Epithelial cell of prostate (primary cell): ENCODE measurements around the gene TMEM232.
"Not testable (repeated sequence)": the region's sequence is repeated elsewhere in the genome, so short reads cannot be mapped to it uniquely, and the experiment has no call there.

ENCODE experiments used
- DNase-seq: peaks from one replicate; pipeline ENCODE4 v3.0.0-alpha.2; 2011; ENCODE audit warnings: low read depth, low spot score
- H3K27ac ChIP-seq: fragments of 450-650 bp; 2 replicates; pipeline ENCODE4 v1.5.1; 2017; ENCODE audit warnings: mild to moderate bottlenecking

Gene TMEM232

DNA sequence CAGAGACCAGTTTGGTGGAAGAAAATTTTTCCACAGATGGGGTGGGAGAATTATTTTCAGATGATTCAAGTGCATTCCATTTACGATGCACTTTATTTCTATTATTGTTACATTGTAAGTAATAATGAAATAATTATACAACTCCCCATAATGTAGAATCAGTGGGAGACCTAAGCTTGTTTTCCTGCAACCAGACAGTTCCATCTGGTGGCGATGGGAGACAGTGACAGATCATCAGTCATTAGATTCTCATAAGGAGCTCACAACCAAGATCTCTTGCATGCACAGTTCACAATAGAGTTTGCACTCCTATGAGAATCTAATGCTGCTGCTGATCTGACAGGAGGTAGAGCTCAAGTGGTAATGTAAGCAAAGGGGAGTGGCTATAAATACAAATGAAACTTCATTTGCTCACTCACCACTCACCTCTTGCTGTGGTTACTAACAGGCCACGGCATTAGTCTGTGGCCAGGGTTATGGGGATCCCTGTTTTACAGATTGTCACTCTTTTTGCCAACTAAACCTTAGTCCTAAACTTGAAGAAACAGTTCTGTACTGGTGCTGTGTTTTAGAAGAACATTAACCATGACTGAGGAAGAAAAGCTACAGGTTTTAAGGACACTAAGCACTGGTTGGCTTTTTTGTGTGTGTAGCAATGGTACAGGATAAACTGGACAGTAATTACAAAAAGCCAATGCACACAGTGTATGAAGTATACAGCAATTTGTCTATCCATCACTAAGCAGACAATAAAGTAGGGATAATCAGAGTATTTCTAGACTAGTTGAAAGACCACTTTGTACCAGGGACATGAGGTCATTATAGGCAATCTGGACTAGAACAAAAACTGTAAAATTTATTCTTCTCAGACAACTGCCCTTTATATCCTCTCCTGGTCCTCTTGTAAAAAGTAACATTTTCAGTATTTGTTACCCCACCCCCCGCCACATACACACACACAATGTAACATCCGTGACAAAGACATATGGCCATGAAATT is 9.9 kb downstream of the TMEM232 start:
- DNase-seq = no peak
- H3K27ac ChIP-seq = no peak overlapping the region

DNA sequence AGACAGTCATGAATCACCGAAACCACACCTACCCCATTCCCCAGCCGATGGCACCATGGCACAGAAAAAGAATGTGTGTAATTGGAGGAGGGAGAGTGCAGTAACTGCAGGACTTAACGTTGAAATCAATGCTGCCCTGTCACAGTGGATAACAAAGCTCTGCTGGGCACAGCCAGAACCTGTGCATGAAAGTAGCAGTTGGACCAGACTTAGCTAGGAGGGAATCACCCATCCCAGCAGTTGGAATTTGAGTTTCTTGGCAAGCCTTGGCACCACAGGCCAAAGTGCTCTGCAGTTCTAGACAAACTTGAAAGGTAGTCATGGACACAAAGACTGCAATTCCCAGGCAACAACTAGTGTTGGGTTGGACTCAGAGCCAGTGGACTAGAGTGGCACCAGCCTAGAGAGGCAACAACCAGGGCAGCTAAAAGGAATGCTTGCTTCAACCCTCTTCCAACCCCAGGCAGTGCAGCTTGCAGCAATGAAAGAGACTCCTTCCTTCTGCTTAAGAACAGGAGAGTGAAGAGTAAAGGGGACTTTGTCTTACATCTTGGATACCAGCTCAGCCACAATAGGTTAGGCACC is 19.1 kb downstream of the TMEM232 start:
- no peak for DNase-seq
- H3K27ac ChIP-seq = no peak overlapping the region

DNA sequence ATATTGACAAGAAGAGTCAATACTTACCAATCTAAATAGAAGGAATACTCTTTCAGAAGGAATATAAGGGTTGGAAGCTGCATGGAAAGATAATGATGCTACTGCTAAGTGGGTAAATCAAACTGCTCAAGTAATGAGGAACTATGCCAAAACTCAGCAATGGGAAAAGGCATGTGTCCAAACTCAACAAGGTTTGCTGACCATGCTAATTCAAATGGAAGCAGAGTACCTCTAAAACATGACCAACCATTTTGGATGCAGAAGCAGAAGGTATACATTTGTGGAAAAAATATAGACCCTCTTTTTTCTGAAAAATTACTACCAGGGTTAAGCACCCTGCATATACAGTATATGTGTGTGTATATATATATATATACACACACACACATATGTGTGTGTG is 21.1 kb downstream of the TMEM232 start:
- no peak for DNase-seq
- no peak overlapping the region for H3K27ac ChIP-seq

DNA sequence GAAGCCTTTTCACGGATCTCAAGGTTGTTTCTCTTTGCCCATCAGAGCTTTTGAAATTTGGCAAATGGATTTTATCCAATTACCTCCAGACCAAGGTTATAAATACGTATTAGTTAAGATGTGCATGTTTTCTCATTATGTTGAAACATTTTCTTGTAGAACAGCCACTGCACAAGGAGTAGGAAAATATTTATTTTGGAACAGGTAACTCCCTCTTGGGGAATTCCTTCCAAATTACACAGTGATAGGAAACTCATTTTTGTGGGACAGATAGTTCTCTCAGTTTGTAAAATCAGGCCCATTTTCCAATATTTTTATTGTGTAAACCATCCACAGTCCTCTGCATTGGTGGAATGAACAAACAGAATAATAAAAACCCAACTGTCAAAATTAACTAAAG is 23.0 kb downstream of the TMEM232 start:
- no peak for DNase-seq

GRCh38 chr5:110702704-110703103 is 23.8 kb downstream of the TMEM232 start:
- no peak overlapping the region for H3K27ac ChIP-seq
- no peak for DNase-seq

More for the DNA sequence above, 23.0 kb downstream of the TMEM232 start:
- H3K27ac ChIP-seq = no peak overlapping the region

- H3K27ac ChIP-seq = no peak overlapping the region
These were observed 24.2 kb downstream of the TMEM232 start for GRCh38 chr5:110702300-110702699.

DNA sequence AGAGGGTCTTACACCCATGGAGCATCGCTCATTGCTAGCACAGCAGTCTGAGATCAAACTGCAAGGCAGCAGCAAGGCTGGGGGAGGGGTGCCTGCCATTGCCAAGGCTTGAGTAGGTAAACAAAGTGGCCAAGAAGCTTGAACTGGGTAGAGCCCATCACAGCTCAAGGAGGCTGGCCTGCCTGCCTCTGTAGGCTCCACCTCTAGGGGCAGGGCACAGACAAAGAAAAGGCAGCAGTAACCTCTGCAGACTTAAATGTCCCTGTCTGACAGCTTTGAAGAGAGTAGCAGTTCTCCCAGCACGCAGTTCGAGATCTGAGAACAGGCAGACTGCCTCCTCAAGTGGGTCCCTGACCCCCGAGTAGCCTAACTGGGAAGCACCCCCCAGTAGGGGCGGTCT is 33.8 kb downstream of the TMEM232 start:
- H3K27ac ChIP-seq, DNase-seq: not testable (repeated sequence)

More at GRCh38 chr5:110702300-110702699, 24.2 kb downstream of the TMEM232 start:
- DNase-seq = no peak

GRCh38 chr5:110690587-110690986 is 35.9 kb downstream of the TMEM232 start:
- not testable (repeated sequence) for H3K27ac ChIP-seq, DNase-seq

- no peak for DNase-seq
These were observed 39.0 kb downstream of the TMEM232 start for GRCh38 chr5:110687485-110687884.

GRCh38 chr5:110686270-110686669 is 40.2 kb downstream of the TMEM232 start:
- no peak overlapping the region for H3K27ac ChIP-seq
- no peak for DNase-seq

More at GRCh38 chr5:110687485-110687884, 39.0 kb downstream of the TMEM232 start:
- no peak overlapping the region for H3K27ac ChIP-seq

GRCh38 chr5:110681953-110682352 is 44.5 kb downstream of the TMEM232 start:
- H3K27ac ChIP-seq = no peak overlapping the region
- DNase-seq = no peak

- DNase-seq = no peak
- no peak overlapping the region for H3K27ac ChIP-seq
These were observed 45.4 kb downstream of the TMEM232 start for GRCh38 chr5:110681109-110681508.

DNA sequence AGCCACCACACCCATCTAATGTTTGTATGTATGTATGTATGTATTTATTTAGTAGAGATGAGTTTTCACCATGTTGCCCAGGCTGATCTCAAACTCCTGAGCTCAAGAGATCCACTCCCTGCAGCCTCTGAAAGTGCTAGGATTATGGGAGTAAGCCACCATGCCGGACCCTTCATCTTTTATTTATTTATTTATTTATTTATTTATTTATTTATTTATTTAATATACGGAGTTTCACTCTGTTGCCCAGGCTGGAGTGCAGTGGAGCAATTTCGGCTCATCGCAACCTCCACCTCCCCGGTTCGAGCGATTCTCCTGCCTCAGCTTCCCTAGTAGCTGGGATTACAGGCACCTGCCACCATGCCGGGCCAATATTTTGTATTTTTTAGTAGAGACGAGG is 49.9 kb downstream of the TMEM232 start:
- not testable (repeated sequence) for DNase-seq, H3K27ac ChIP-seq

DNA sequence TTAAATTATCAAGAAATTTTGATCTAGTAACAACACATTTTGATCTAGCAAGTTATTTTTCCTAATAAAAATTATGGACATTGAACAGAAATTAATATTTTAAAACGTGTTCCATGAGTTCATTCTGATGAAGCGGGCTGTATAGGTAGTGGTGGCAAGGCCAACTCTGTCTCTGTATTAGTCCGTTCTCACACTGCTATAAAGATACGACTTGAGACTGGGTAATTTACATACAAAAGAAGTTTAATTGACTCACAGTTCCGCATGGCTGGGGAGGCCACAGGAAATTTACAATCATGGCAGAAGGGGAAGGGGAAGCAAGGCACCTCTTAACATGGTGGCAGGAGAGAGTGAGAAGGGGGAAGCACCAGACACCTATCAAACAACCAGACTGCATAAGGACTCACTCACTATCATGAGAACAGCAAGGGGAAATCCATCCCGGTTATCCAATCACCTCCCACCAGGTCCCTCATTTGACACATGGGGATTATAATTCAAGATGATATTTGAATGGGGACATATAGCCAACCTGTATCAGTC is 61.2 kb downstream of the TMEM232 start:
- H3K27ac ChIP-seq = no peak overlapping the region
- no peak for DNase-seq

GRCh38 chr5:110663525-110663924 is 62.9 kb downstream of the TMEM232 start:
- H3K27ac ChIP-seq = no peak overlapping the region
- no peak for DNase-seq

GRCh38 chr5:110658006-110658405 is 68.5 kb downstream of the TMEM232 start:
- H3K27ac ChIP-seq = no peak overlapping the region
- no peak for DNase-seq

DNA sequence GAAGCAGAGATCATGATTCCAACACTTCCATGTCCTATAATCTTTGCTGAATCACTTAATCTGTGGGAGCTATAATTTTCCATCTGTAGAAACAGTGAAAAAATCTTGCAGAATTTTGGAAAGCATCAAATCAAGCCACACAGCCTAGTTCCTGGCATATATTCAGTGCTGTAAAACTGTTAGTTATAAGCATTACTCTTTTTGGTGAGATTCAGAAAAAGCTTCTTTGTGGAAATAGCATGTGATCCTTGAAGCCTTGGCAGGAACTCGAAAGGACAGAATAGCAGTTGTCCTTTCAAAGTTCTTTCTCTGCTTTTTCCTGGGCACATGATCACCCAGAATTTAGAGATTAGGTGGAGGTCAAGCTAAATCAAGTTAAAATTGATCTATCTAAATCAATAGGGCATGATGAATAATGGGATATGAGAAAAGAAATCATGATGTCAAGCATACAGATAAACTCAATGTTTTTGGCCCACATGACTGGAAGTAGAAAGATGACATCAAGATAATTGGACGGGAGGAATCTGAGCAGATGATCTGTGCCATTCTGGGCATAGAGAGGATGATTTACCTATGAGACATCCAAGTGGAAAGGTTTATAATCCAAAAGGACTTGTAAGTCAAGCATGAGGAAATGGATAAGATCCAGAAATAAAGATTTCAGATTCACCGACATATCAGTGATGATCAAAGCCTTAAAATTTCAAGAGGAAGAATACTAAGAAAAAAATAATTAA is 73.1 kb downstream of the TMEM232 start:
- no peak overlapping the region for H3K27ac ChIP-seq
- no peak for DNase-seq

GRCh38 chr5:110651507-110651906 is 75.0 kb downstream of the TMEM232 start:
- no peak overlapping the region for H3K27ac ChIP-seq
- no peak for DNase-seq

GRCh38 chr5:110644357-110644756 is 82.1 kb downstream of the TMEM232 start:
- no peak for DNase-seq
- no peak overlapping the region for H3K27ac ChIP-seq
